Measurements from ENCODE around the gene RIPPLY3. TPM values are rescaled to one million over a fixed set of nuclear protein-coding genes. Genes with fewer than 3 reads are reported as not detected.

Gene RIPPLY3
- total and polyA plus RNA-seq, 2 donors (not counting 3 experiments of a cell fraction or from before 2014, with no cell fraction given), result 0.03 TPM; not detected in 1

- no peak for DNase-seq (ENCODE audit: low read depth, low spot score)
- no peak for FAIRE-seq
- Histone ChIP-seq H3K27ac (ENCODE audit: insufficient read depth, low read depth, low read length) (no peak overlapping the region), H3K27me3 (ENCODE audit: control insufficient read depth in 2 of 2, insufficient read depth in 2 of 2, low read length in 2 of 2) (no peaks in the 10 kb centered on the region), H4K20me1 (replicated peaks; ENCODE audit: control insufficient read depth, extremely low read depth, insufficient read depth, low read length) (no peaks in the 10 kb centered on the region), H3K79me2 (ENCODE audit: control insufficient read depth, insufficient read depth, low read length) (no peaks in the 10 kb centered on the region), H3K9me3 (replicated peaks; ENCODE audit: control insufficient read depth, insufficient read depth, low read length) (no peaks in the 10 kb centered on the region), H3K9ac (replicated peaks; ENCODE audit: extremely low read depth, insufficient read depth, low read length) (no peak overlapping the region), H3K4me1 (ENCODE audit: control insufficient read depth, extremely low read depth, insufficient read depth, low read length) (peaks cover 7% of the 10 kb centered on the region), H3K9me1 (replicated peaks; ENCODE audit: control insufficient read depth, extremely low read depth, insufficient read depth, low read length) (no peaks in the 10 kb centered on the region), H3K4me2 (ENCODE audit: insufficient read depth, low read length) (no peak overlapping the region), H3K36me3 (ENCODE audit: control insufficient read depth in 2 of 2, extremely low read depth in 1 of 2, insufficient read depth in 2 of 2, low read length in 2 of 2) (no peaks in the 10 kb centered on the region), H2AFZ (ENCODE audit: low read depth, low read length) (no peak overlapping the region), H3K4me3 (replicated peaks in 1 of 3; ENCODE audit: insufficient read depth in 1 of 3, low read depth in 1 of 3, low read length in 3 of 3) (no peak overlapping the region)
- dilution Hi-C loops (cut with MboI; ENCODE audit: extremely low pct_ligation_motif_present, low sequenced_read_pairs), result no loop called here
- no TSS peak for BruUV-seq (replicated peaks)
- ChIA-PET CTCF (interaction anchor here (0.9 to 3.1 kb wide), 3 partner anchors 14 to 15 kb away, joined by 3 to 20 read pairs (median 3); no protein-coding TSS in a partner anchor), POLR2A (no interaction called here)
- intact Hi-C loops (cut with micrococcal nuclease), result no loop called here
- TF ChIP-seq MYC (IDR thresholded peaks at IDR 0.05; ENCODE audit: low read depth, low read length) (no peak), EZH2 (IDR thresholded peaks at IDR 0.05; ENCODE audit: borderline replicate concordance, low read depth, low read length, severe bottlenecking) (no peak), MAX (IDR thresholded peaks at IDR 0.05; ENCODE audit: insufficient read depth, insufficient read length) (no peak), POLR2AphosphoS5 (IDR thresholded peaks at IDR 0.05; ENCODE audit: insufficient read depth, low read depth, low read length) (no peak), GATA2 (IDR thresholded peaks at IDR 0.05; ENCODE audit: insufficient read depth, insufficient read length, low read depth, low read length) (no peak), FOS (IDR thresholded peaks at IDR 0.05; ENCODE audit: borderline replicate concordance, insufficient read depth, low read length) (no peak), JUN (IDR thresholded peaks at IDR 0.05; ENCODE audit: borderline replicate concordance, insufficient read depth, insufficient read length, low read depth) (no peak), POLR2A (IDR thresholded peaks at IDR 0.05; ENCODE audit: low read depth, low read length) (no peak), CTCF (IDR thresholded peaks at IDR 0.05; ENCODE audit: extremely low read depth in 1 of 2, insufficient read depth in 1 of 2, low read depth in 1 of 2, low read length in 2 of 2) (no peak)
Measured at GRCh38 chr21:36962098-36962780, 44.3 kb upstream of the RIPPLY3 start.
